ENCODE results near the gene DYRK1A.

DYRK1A gene

DNA sequence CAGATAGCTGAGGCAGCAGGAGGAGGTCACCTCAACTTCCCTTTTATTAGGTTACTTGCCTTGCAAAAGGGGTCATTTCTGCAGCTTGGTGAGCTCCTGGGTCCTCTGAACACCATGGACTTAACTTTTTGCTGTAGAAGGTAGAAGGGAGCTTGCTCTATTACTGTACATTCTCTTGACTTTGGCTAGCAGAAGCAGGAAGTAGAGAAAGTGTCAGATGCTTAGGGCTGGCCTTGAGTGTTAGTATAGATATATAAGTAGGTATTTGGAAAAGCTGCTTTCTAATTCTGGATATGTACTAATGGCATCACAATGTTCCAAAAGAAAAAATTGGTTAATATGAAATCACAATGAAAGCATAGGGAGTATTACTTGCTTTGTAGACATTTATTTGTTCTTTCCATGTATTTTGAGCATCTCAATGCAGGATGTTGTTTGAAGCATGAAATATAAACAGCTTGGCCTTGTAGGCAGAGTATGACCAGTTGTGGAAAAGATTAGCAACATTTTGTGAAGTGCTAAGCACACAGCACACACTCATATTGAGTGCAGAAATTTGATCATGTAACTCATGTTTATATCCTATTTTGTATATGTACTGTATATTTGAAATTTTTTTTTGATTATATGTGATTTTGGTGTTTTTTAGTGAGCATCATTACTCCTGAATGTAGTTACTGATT, 108.8 kb downstream of the DYRK1A start:
- DNase-seq (ENCODE audit: extremely low read depth in 1 of 2, low read depth in 1 of 2), result no peak

DNA sequence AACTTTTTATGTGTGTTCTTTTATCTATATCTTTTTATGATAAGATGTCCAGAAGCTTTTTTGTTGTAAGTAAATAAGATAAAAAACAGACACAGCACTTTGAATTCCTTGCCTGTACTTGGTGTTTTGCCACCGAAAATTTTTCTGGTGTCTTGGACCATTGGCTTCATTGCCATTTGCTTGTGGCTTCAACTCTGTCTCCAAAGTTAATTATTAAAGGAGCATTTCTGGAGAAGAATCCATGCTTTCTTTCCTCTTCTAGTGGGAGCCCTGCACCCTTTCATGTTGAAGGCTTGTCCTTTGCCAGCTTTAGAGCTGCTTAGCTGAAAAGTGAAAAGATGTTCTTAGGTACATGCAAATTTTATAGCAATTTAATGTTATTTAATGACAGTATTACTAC, 112.2 kb downstream of the DYRK1A start:
- DNase-seq (ENCODE audit: extremely low read depth in 1 of 2, low read depth in 1 of 2), result no peak

DNA sequence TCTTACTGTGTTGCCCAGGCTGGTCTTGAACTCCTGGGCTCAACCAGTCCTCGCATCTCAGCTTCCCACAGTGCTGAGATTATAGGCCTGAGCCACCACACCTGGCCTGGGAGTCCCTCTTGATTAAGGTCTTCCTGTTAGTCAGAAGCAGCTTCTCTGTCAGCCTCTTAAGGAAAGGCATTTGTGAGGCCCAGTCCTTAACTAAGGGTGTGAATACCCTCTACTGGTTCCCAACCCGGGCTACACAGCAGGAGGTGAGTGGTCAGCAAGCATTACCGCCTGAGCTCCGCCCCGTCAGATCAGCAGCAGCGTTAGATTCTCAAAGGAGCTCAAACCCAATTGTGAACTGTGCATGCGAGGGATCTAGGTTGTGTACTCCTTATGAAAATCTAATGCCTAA, 117.2 kb downstream of the DYRK1A start:
- no peak for DNase-seq (ENCODE audit: extremely low read depth in 1 of 2, low read depth in 1 of 2)

DNA sequence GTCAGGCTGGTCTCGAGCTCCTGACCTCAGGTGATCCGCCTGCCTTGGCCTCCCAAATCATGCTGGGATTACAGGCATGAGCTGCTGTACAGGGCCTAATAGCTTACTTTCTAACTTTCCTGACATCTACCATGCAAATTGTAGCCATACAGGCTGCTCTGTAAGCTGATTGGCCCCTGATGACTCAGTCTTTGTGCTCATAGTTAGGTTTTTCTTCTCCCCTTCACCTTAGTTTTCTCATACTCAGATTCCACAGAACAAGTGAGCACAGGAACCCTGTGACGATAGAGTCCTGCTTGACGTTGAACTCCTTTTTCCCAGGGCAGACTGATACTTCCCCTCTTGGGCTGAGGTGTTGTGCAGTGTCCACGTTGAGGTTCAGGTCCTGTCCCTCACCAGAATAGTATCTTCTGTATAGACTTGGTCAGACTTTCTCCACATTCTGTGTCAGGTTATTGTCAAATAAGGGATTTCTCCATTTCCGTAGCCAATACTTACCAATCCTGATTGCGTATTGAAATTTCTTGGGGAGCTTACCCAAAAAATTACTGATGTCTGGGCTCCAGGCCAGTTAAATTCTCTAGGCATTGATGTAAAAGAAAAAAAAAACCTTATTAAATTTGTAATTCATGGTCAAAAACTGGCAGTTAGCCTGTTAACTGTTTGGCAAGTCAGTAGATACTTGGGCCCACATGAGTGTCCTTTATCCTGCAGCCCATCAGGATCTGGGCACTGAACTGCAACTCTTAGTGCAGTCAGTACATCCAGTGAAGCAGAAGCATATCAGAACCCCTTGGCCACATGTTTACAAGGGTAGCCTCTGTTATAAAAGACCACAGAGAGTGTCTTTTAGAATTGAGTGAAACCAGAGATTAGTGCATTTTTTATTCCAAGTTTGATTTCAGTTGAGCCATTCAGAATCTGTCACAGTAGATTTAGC, 118.2 kb downstream of the DYRK1A start:
- DNase-seq (ENCODE audit: extremely low read depth in 1 of 2, low read depth in 1 of 2), result no peak

DNA sequence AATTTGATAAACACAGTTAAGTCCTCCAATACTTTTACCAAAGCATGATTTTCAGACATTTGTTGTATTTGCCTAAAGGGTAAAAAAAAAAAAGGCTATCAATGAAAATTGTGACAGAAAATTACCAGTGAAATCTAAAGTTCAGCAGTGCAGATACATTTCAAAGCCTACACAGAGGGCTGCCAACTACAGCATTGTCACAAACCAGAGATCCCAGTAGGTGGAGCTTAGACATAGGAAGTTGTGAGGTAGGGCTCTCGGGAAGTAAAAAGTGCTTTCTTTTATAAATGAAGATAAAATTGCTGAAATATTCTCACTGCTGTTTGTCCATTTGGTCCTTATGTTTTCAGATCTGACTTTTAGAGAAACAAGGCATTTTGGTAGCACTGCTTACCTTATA, 123.0 kb downstream of the DYRK1A start:
- DNase-seq (ENCODE audit: extremely low read depth in 1 of 2, low read depth in 1 of 2), result no peak

DNA sequence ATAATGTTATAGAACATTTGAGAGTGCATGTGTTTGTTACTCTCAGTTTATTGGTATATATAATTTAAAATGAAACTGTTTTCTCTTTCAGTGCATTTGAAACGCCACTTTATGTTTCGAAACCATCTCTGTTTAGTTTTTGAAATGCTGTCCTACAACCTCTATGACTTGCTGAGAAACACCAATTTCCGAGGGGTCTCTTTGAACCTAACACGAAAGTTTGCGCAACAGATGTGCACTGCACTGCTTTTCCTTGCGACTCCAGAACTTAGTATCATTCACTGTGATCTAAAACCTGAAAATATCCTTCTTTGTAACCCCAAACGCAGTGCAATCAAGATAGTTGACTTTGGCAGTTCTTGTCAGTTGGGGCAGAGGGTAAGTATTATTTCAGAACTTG, 123.5 kb downstream of the DYRK1A start:
- no peak for DNase-seq (ENCODE audit: extremely low read depth in 1 of 2, low read depth in 1 of 2)

DNA sequence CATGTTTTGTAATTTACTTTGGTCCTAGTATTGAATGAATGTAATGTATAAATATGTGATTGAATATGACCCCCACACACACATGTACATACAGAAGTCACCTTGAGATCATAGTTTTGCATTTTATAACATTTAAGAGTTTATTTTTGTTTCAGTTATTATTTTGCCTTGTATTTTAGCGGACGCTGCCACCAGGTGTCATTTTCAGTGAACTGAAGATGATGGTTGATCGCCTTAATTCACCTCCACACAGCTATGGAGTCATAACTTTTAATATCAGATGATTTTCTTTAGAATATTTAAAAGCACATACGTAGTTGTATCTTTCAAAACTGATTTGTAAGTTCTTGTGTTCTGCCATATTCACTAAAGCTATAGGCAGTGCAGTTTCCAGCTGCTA, 130.4 kb downstream of the DYRK1A start:
- DNase-seq (ENCODE audit: extremely low read depth in 1 of 2, low read depth in 1 of 2), result no peak

DNA sequence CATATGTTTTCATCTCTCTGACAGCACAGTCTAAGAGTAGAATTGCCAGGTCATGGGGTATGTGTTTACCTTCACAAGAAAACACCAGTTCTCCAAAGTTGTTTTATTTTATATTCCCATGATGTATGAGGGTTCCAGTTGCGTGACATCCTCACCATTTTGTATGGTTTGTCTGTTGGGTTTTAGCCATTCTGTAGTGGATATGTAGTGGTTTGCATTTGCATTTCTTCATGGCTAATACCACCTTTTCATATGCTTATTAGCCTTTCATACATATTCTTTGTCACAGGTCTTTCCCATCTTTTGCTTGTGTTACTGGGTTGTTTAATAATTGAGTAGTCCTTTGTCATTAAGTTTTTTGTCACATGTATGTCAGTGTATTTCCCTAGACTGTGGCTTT, 132.1 kb downstream of the DYRK1A start:
- DNase-seq (ENCODE audit: extremely low read depth in 1 of 2, low read depth in 1 of 2), result no peak

DNA sequence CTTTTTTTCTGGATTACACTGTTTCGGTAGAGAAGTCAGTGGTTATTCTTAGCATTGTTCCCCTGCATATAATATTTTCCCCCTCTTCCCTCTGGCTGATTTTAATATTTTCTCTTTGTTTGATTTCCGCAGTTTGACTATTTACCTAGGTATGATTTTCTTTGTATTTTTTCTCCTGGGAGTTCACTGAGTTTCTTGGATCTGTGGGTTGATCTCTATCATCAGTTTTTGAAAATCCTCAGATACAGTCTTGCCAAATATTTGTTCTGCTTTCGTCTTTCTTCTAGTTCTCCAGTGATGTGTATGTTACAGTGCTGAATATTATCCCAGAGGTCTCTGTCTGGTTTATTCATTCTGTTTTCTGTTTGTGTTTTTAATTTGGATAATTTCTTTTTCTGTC, 136.4 kb downstream of the DYRK1A start:
- DNase-seq (ENCODE audit: extremely low read depth in 1 of 2, low read depth in 1 of 2), result no peak

DNA sequence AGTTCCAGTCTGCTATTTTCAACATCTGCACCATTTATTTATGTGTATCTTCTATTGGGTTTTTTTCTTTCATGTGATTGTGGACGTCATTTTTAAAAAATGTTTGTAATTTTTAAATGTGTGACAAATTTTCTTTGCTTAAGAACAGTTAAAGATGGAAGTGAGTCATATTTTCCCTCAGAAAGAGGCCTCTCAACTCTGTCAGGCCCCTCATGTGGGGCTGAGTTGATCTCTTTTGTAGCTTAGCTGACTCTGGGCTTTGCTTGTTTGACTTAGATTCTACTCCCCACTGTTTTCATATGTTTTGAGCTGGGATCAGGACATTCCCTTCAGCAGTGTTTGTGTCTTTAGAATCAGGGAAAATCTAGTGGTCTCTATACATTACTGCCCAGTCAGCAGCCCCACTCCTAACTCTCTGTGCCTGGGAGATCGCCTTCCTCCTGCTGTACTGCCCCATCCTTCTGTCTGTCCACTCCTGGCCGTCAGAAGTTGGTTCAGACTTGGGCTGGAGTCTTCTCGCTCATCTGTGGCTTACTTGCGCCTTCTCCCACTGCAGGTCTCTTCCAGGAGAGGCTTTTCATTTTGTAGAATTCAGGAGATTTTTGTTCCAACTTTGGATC, 137.4 kb downstream of the DYRK1A start:
- no peak for DNase-seq (ENCODE audit: extremely low read depth in 1 of 2, low read depth in 1 of 2)

DNA sequence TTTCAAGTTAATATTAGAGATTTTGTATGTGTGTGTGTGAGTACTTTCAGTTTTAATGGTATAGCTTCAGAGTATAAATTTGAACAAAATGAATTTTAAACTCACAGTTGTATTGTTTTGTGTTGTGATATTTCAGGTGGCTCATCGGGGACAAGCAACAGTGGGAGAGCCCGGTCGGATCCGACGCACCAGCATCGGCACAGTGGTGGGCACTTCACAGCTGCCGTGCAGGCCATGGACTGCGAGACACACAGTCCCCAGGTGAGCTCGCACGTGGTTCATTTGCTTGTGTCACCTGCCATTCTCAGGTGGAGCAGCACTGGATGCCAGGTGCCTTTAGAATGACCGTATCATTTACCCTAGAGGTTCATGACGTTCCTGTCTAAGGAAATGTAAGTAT, 139.4 kb downstream of the DYRK1A start:
- DNase-seq (ENCODE audit: extremely low read depth in 1 of 2, low read depth in 1 of 2), result no peak

DNA sequence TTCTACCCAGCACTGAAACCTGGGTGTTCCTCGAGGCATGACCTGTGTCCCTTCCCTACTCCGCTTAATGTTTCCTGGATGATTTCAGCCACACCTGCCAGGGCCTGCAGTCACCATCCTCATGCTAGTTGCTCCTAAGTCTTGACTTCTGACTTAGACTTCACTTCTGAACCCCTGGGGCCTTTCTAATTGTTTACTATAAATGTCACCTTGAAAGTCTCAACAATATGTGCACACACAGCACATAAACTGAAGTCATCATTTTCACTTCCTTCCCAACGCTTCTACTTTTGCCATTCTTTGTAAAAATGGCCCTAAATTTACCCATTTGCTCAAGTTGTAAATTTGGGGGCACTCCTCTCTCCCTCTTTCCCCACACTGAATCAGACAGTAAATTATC, 141.1 kb downstream of the DYRK1A start:
- DNase-seq (ENCODE audit: extremely low read depth in 1 of 2, low read depth in 1 of 2), result no peak

DNA sequence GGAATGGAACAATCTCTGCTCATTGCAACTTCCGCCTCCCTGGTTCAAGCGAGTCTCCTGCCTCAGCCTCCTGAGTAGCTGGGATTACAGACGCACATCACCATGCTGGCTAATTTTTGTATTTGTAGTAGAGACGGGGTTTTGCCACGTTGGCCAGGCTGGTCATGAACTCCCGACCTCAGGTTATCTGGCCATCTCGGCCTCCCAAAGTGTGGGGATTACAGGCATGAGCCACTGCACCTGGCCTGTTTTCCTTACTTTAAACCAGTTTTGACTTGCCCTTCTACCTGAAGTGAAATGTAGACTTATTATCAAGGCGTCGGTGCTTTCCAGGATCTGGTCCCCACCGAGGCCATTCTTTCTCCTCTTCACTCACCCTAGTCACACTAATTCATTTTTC, 141.8 kb downstream of the DYRK1A start:
- DNase-seq (ENCODE audit: extremely low read depth in 1 of 2, low read depth in 1 of 2), result no peak

DNA sequence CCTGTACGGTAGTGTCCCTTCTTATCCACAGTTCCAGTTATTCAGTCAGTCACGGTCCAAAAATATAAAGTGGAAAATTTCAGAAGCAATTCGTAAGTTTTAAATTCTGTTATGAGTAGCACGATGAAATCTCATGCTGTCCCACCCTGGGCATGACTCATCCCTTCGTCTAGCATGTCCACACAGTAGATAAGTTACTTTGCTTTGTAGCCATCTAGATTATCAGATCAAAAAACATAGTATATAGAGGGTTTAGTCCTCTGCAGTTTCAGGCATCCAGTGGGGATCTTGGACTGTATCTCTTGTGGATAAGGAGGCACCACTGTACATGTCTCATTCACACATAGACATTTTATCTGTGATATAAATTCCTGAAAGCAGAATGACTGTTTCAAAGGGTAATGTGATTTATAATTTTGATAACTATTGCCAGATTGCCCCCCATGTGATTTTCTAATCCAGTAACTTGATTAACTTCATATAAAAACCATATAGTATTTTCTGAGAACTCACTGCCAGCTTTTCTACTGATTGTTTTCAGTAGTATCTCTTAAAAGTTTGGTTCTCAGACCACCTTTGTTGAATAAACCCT, 143.3 kb downstream of the DYRK1A start:
- no peak for DNase-seq (ENCODE audit: extremely low read depth in 1 of 2, low read depth in 1 of 2)

DNA sequence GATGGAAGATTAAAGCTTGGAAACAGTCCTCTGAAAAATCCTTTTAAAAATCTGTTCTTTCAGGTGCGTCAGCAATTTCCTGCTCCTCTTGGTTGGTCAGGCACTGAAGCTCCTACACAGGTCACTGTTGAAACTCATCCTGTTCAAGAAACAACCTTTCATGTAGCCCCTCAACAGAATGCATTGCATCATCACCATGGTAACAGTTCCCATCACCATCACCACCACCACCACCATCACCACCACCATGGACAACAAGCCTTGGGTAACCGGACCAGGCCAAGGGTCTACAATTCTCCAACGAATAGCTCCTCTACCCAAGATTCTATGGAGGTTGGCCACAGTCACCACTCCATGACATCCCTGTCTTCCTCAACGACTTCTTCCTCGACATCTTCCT, 145.3 kb downstream of the DYRK1A start:
- no peak for DNase-seq (ENCODE audit: extremely low read depth in 1 of 2, low read depth in 1 of 2)

DNA sequence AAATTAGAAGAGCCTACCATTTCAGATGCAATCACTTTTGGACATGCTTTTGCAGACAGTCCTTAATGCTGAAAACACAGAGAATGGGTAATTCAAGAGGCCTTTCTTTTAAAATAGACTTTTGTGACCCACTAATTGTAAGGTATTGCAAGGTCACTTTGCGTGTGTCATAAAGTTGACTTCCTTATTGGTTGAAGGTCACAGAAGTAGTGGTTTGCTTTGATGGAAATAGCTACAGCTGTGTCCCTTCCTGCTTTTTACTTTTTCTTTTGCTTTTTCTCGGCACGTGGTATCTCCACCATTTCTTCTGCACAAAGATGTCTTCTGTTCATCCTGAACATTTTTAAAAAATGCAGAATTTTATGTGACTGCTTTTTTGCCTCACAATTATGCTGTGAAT, 146.8 kb downstream of the DYRK1A start:
- no peak for DNase-seq (ENCODE audit: extremely low read depth in 1 of 2, low read depth in 1 of 2)

DNA sequence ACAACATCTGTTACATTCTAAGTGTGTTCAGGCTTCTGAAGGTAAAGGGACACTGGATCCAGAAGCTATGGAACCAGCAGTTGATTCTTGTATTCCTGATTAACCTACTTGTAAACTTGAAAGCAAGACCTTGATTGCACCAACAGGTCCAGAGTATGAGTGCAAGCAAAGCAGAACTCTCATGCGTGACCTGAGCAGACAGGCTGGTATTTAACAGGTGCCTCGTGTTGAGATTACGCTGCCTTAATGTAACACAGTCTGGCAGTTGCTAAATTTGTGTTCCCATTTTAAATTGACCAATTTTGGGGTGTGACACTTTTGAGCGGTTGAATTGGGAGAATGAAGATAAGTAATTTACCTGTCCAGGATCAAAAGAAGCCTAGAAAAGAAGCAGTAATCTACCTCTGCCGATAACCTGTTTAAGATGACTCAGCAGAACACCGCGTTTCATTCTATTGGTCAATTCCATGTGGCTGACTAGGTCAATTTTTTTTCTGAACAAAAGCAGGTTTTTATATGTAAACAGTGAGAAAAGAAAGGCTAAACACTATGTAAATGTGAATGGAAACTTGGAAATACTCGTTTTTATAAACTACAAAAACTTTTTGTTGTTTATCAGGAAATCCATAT, 147.6 kb downstream of the DYRK1A start:
- DNase-seq (ENCODE audit: extremely low read depth in 1 of 2, low read depth in 1 of 2), result no peak

DNA sequence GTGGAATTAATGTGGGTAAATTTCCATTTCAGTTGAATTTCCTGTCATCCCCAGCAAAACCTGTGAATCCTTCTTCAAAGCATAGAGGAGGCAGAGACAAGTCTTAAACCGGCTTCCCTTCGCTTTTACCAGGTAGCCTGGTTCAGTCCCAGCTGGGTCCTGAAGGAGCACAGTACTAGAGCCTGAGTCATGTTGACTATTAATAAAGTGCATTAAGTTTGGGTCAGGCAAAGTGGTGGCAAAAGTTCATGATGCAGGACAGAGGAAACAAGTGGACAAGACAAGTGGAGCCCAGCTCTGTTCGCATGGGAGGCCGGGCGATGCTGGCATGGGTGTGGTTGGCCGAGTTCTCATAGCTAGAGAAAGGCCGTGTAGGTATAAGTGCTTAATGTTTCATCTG, 150.4 kb downstream of the DYRK1A start:
- no peak for DNase-seq (ENCODE audit: extremely low read depth in 1 of 2, low read depth in 1 of 2)

DNA sequence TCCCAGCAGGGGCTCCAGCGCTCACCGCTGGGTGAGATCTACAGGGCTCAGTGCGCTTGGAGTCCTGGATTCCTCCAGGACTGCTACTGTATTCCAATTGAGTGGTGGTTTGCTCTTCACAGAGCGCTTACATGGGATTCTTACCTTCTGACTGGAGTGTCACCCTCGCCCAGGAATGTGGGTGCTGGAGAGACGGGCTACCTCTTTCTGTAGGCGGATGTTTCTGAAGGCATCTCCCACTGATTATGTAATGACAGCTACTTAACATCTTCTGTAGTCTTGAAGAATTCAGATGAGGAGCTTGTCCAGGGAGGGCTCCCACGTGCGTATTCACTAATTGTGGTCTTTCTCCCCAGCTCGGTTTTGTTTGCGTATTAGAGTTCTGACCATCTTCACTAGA, 154.2 kb downstream of the DYRK1A start:
- no peak for DNase-seq (ENCODE audit: extremely low read depth in 1 of 2, low read depth in 1 of 2)

DNA sequence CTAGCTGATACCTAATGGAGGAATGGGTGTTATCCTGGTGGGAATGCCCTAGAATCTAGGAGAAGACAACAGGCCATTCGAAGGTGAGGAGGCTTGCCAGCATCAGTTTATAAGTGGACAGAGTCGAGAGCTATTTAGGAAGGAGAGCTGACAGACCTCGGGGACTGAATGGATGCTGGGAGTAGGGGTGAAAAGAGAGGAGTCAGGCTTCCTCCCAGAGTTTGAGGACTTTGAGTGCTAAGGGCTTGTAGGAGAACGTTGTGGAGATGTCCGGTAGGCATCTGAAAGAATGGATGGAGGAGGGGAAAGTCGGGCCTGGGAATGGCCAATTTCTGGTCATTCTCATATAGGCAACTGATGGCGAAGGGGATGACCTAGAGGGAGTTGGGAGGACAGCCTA, 155.1 kb downstream of the DYRK1A start:
- DNase-seq (ENCODE audit: extremely low read depth in 1 of 2, low read depth in 1 of 2), result no peak

DNA sequence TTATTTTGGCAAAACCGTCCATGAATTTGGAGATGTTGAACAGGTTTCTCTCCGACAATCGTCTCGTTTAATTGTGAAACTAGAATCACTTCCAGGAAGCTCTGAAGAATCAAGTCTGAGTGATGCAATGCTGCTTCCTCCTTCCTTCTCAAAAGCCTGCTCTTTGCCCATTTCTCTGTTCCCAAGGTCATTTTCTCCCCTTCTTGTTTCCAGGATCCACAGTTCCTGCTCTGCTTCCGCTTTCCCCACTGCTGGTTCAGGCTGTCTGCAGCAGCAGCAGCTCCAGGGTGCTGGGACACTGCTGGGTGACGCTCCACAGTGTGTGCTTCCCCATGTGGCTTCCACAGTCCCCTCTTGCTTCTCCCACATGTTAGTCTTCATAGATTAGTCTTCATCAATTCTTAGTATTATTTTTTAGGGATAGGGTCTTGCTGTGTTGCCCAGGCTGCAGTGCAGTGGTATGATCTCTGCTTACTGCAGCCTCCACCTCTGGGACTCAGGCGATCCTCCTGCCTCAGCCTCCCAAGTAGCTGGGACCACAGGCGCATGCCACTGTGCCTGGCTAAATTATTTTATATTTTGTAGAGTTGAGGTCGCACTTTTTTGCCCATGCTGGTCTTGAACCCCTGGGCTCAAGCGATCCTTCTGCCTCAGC, 156.2 kb downstream of the DYRK1A start:
- no peak for DNase-seq (ENCODE audit: extremely low read depth in 1 of 2, low read depth in 1 of 2)
